Measurements from ENCODE around the gene STAP1.

Gene STAP1

DNA sequence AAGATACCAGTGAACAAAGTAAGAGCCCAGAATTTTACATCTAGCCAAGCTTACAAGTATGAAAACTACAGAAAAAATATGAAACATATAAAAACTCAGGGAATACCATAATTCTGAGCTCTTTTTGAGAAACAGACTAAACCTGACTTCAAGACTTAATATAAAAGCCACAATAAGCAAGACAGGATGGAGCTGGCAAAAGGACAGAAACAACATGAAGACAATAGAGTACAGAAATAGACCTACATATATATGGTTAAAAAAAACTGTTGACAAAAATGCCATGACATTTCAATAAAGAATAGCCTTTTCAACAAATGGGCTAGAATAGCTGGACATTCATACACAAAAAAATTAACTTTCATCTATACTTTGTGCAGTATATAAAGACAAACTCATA is 93.0 kb downstream of the STAP1 start:
- Histone ChIP-seq H3K4me3 (ENCODE audit: insufficient read length, low read depth) (no peak overlapping the region), H3K36me3 (ENCODE audit: insufficient read depth, insufficient read length, low read length) (peaks cover 14% of the 10 kb centered on the region), H3K9ac (ENCODE audit: insufficient read length, low read depth) (no peak overlapping the region), H3K9me3 (ENCODE audit: insufficient read depth, low read length) (no peaks in the 10 kb centered on the region), H3K27me3 (ENCODE audit: insufficient read depth, insufficient read length) (no peaks in the 10 kb centered on the region), H3K4me1 (ENCODE audit: insufficient read depth, insufficient read length) (no peaks in the 10 kb centered on the region)
- TF ChIP-seq YY1 (IDR thresholded peaks at IDR 0.05; ENCODE audit: insufficient read depth, insufficient read length) (no peak), ZNF274 (IDR thresholded peaks at IDR 0.05; ENCODE audit: low read depth, low read length) (no peak), SUZ12 (IDR thresholded peaks at IDR 0.05; ENCODE audit: extremely low read depth, insufficient read depth, insufficient read length) (no peak)
- no peak for DNase-seq (ENCODE audit: low read depth, low spot score)

All from NT2/D1 (cell line).